Measurements from ENCODE around the gene TBC1D14.

GRCh38 chr4:6968496-6968895 is 58.9 kb downstream of the TBC1D14 start:
- TF ChIP-seq CTCF (IDR thresholded peaks at IDR 0.05): no peak
- no peak for TF ChIP-seq POLR2A (IDR thresholded peaks at IDR 0.05)

Data from right lobe of liver (tissue), 4 donors.